Parathyroid adenoma (tissue), 2 donors: ENCODE data around the gene DYNLL1.

Experiments used
- H2AFZ ChIP-seq: fragments of 300-600 bp; sonication (generic); one replicate; pipeline ENCODE4 v1.7.0; 2017; ENCODE audit warnings: antibody characterized with exemption, mild to moderate bottlenecking
- H3K27ac ChIP-seq: fragments of 300-600 bp; sonication (generic); one replicate; pipeline ENCODE4 v1.7.0; 2017
- H3K27me3 ChIP-seq: fragments of 300-600 bp; sonication (generic); one replicate; pipeline ENCODE4 v1.7.0; 2017; ENCODE audit warnings: low read length; ENCODE audit not compliant: control insufficient read depth, insufficient read depth
- H3K36me3 ChIP-seq: fragments of 300-600 bp; sonication (generic); one replicate; pipeline ENCODE4 v1.7.0; 2017; ENCODE audit warnings: low read length; ENCODE audit not compliant: control insufficient read depth, insufficient read depth
- H3K4me1 ChIP-seq: fragments of 300-600 bp; sonication (generic); one replicate; pipeline ENCODE4 v1.7.0; 2017; ENCODE audit warnings: control low read depth
- H3K4me2 ChIP-seq: fragments of 300-600 bp; sonication (generic); one replicate; pipeline ENCODE4 v1.7.0; 2017; ENCODE audit warnings: low read length
- H3K4me3 ChIP-seq: fragments of 300-600 bp; sonication (generic); one replicate; pipeline ENCODE4 v1.7.0; 2017; ENCODE audit warnings: low read depth, low read length
- H3K79me2 ChIP-seq: fragments of 300-600 bp; sonication (generic); one replicate; pipeline ENCODE4 v1.7.0; 2017; ENCODE audit warnings: control low read depth
- H3K9ac ChIP-seq: fragments of 300-600 bp; sonication (generic); one replicate; pipeline ENCODE4 v1.7.0; 2017; ENCODE audit warnings: mild to moderate bottlenecking
- H3K9me3 ChIP-seq: fragments of 300-600 bp; sonication (generic); one replicate; pipeline ENCODE4 v1.7.0; 2017; ENCODE audit warnings: low read length; ENCODE audit not compliant: control insufficient read depth
- TF ChIP-seq, protein P1 (sequence below): fragments of 300-600 bp; sonication (generic); IDR thresholded peaks from one replicate; pipeline ENCODE4 v1.7.0; 2017; ENCODE audit warnings: antibody characterized with exemption, mild to moderate bottlenecking
- donor health status: primary hyperparathyroidism.

Gene DYNLL1

DNA sequence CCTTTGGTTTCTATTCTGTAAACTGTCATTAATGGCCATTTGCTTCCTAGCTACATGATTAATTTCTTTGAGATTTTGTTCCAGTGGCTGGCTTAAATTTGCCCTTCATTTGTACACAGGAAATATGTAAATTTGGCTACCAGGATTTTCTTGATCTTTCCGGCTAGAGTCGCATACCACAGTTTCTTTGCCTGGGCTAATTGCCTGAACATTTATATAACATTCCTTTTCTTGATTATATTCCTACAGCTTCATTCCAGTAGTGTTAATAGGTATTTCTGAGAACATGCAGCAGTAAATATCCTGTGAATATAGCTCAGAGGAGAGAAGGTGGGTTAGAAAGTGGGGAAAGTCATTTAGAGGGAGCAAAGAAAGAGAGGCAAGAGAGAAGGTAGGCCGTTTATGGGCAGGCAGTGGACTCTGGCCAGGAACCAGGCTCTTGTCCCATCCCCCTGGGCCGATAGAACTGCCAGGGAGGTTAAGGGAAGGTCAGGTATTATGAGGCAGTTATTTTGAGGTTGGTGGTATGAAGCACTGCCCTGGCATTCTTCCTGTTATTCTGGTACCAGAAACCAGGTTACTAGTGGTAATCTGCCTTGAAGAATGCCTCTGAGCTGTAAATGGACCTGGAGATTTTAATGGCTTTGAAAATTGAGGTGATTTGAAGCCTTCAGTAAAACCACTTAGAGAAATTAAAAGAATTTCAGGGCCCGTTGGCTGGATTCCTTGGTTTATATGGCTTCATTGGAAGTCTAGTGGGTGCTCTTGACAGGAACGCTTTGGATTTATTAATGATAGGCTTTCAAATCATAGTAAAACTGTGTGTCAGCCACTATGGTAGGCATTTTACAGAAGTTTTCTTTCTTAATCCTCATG lies 42.6 kb downstream of the DYNLL1 start:
- Histone ChIP-seq H3K9ac (no peak overlapping the region), H3K4me1 (peaks cover 41% of the 10 kb centered on the region), H3K9me3 (no peaks in the 10 kb centered on the region), H3K27ac (peak overlapping the region; percentile 67), H3K4me3 (peak overlapping the region; percentile 7), H3K4me2 (peak overlapping the region; percentile 98), H3K79me2 (peaks cover 73% of the 10 kb centered on the region), H2AFZ (no peak overlapping the region), H3K36me3 (no peaks in the 10 kb centered on the region), H3K27me3 (no peaks in the 10 kb centered on the region)
- TF ChIP-seq, protein P1, sequence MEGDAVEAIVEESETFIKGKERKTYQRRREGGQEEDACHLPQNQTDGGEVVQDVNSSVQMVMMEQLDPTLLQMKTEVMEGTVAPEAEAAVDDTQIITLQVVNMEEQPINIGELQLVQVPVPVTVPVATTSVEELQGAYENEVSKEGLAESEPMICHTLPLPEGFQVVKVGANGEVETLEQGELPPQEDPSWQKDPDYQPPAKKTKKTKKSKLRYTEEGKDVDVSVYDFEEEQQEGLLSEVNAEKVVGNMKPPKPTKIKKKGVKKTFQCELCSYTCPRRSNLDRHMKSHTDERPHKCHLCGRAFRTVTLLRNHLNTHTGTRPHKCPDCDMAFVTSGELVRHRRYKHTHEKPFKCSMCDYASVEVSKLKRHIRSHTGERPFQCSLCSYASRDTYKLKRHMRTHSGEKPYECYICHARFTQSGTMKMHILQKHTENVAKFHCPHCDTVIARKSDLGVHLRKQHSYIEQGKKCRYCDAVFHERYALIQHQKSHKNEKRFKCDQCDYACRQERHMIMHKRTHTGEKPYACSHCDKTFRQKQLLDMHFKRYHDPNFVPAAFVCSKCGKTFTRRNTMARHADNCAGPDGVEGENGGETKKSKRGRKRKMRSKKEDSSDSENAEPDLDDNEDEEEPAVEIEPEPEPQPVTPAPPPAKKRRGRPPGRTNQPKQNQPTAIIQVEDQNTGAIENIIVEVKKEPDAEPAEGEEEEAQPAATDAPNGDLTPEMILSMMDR, result no peak

DNA sequence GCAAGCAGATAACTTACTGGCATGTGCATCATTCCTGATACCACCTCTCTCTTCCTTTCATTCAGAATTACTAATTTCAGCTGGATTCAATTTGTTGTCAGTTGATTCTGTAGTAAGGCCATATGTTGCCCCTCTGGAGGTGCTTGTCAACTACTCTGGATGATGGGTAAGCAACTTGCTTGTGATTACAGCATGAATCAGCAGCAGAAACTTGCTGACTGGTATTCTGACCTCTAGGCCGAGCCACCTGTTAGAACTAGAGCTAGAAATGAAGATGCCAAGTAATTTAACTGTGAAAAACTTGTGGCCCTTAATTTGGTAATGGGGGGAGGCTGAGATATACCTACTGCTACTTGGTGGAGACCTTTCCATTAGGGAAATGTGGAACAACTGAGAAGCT lies 43.4 kb downstream of the DYNLL1 start:
- Histone ChIP-seq H3K27ac (peak overlapping the region; percentile 67), H3K9me3 (no peaks in the 10 kb centered on the region), H3K4me1 (peaks cover 41% of the 10 kb centered on the region), H3K4me3 (no peak overlapping the region), H3K9ac (no peak overlapping the region), H2AFZ (no peak overlapping the region), H3K27me3 (no peaks in the 10 kb centered on the region), H3K4me2 (peak overlapping the region; percentile 98), H3K79me2 (peaks cover 77% of the 10 kb centered on the region), H3K36me3 (no peaks in the 10 kb centered on the region)
- TF ChIP-seq, protein P1, result no peak

DNA sequence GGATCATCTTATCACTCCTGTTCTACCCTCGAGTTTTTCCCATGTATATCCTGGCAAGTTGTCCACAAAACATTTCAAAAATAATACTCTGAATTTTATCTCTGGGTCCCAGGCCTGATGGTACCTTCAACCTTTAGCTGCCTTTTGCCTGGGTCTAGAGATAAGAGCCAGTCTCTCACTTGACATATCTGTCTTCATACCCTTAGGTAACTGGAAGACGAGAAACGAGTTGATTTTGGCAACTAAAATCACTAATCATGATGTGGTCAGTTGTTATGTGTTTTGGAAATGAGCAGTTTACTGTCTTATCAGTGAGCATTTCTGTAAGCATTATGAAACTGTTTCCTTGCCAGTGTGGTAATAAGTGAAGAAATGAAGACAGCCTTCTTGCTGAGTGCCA lies 44.5 kb downstream of the DYNLL1 start:
- TF ChIP-seq, protein P1, result no peak
- Histone ChIP-seq H3K27ac (peak overlapping the region; percentile 27), H3K9ac (no peak overlapping the region), H2AFZ (no peak overlapping the region), H3K36me3 (no peaks in the 10 kb centered on the region), H3K4me1 (peaks cover 41% of the 10 kb centered on the region), H3K27me3 (no peaks in the 10 kb centered on the region), H3K4me3 (peak overlapping the region; percentile 7), H3K4me2 (peak overlapping the region; percentile 42), H3K79me2 (peaks cover 75% of the 10 kb centered on the region), H3K9me3 (no peaks in the 10 kb centered on the region)

DNA sequence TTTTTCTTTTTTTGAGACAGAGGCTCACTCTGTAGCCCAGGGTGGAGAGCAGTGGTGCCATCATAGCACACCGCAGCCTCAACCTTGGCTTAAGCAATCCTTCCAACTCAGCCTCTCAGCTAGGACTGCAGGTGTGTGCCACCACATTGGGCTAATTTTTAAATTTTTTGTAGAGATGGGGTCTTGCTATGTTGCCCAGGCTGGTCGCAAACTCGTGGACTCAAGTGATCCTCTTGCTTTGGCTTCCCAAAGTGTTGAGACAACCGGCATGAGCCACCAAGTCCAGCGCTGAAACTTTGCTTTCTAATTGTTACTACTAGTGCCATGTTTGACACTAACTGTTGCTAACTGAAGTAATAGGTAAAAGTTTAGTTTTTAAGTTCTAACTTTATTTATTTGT lies 46.3 kb downstream of the DYNLL1 start:
- no peak overlapping the region for H3K9ac ChIP-seq
- H3K4me1 ChIP-seq, result peaks cover 28% of the 10 kb centered on the region
- H3K4me3 ChIP-seq, result no peak overlapping the region
- no peaks in the 10 kb centered on the region for H3K36me3 ChIP-seq
- H3K79me2 ChIP-seq, result peaks cover 75% of the 10 kb centered on the region
- TF ChIP-seq, protein P1, result no peak
- H3K4me2 ChIP-seq, result no peak overlapping the region
- no peak overlapping the region for H2AFZ ChIP-seq
- no peak overlapping the region for H3K27ac ChIP-seq
- no peaks in the 10 kb centered on the region for H3K9me3 ChIP-seq
- no peaks in the 10 kb centered on the region for H3K27me3 ChIP-seq

DNA sequence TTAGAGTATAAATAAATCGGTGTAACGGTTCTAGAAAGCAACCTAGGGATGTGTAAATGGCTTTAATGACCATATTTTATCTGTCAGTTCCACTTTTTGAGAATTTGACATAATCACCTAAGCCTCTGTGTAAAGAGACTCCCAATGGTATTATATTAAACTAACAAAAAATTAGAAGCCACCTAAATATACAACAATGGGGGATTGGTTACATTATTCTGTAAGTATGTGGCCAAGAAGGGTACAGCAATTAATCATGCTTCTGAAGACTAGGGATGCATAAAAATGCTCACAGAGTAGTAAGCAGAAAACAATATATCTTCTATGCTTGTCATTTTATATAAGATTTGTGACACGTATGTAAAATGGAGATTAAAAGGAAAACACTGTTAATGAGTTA lies 48.8 kb downstream of the DYNLL1 start:
- Histone ChIP-seq H3K4me3 (no peak overlapping the region), H3K4me1 (peaks cover 4% of the 10 kb centered on the region), H3K9me3 (no peaks in the 10 kb centered on the region), H3K79me2 (peaks cover 74% of the 10 kb centered on the region), H3K27ac (no peak overlapping the region), H3K27me3 (no peaks in the 10 kb centered on the region), H2AFZ (no peak overlapping the region), H3K9ac (no peak overlapping the region), H3K4me2 (no peak overlapping the region), H3K36me3 (no peaks in the 10 kb centered on the region)
- TF ChIP-seq, protein P1, result no peak
